ENCODE results near the gene TMEM192. TPM values are rescaled to one million over a fixed set of nuclear protein-coding genes. Genes with fewer than 3 reads are reported as not detected.

Gene TMEM192
- total and polyA plus RNA-seq, 2 of the 8 experiments (the other 6 are each of a cell fraction or from before 2014, with no cell fraction given): 7.3 to 10.9 TPM

GRCh38 chr4:165115301-165115700, 2.6 kb upstream of the TMEM192 start (continued):
- TF ChIP-seq USF2 (IDR thresholded peaks at IDR 0.05; ENCODE audit: low read length): no peak

Measured in H1 (cell line).